Thoracic aorta (tissue), 2 donors: ENCODE data around the gene OR5F1. TPM values are rescaled to one million over a fixed set of nuclear protein-coding genes. Genes with fewer than 3 reads are reported as not detected.

Source experiments
- ATAC-seq: fragments of 150-250 bp; one replicate; pipeline ENCODE4 v1.8.0; 2017; ENCODE audit warnings: low read depth; ENCODE audit not compliant: insufficient number of reproducible peaks, low FRiP score
- DNase-seq: peaks from one replicate; pipeline ENCODE4 v3.0.0-alpha.2; 2020; ENCODE audit warnings: low spot score
- H3K27ac ChIP-seq, 2 donors: fragments of 200-600 bp; sonication (generic); 1 replicate in 1 of 2; 2 replicates in 1 of 2; pipeline ENCODE4 v1.5.1; 2016; ENCODE audit warnings: mild to moderate bottlenecking in 2 of 2, moderate library complexity in 2 of 2
- H3K27me3 ChIP-seq: fragments of 200-600 bp; sonication (generic); replicated peaks from 2 replicates; pipeline ENCODE4 v1.6.0; 2016; ENCODE audit warnings: mild to moderate bottlenecking; ENCODE audit not compliant: insufficient read depth
- H3K36me3 ChIP-seq: fragments of 200-600 bp; sonication (generic); one replicate; pipeline ENCODE4 v1.5.1; 2016
- H3K4me1 ChIP-seq, 2 donors: fragments of 200-600 bp; sonication (generic); 1 replicate in 1 of 2; 2 replicates in 1 of 2; pipeline versions ENCODE4 v1.5.1 to v1.6.0; 2016; ENCODE audit warnings: low read depth in 2 of 2, mild to moderate bottlenecking in 1 of 2; ENCODE audit not compliant: control insufficient read depth in 1 of 2
- H3K4me3 ChIP-seq: fragments of 200-600 bp; sonication (generic); 2 replicates; pipeline ENCODE4 v1.5.1; 2016; ENCODE audit warnings: mild to moderate bottlenecking
- H3K9me3 ChIP-seq: fragments of 200-600 bp; sonication (generic); 2 replicates; pipeline ENCODE4 v1.5.1; 2016
- CTCF ChIP-seq: fragments of 200-600 bp; sonication (generic); IDR thresholded peaks from one replicate; pipeline ENCODE4 v1.5.1; 2019; ENCODE audit warnings: antibody characterized with exemption
- total RNA-seq, 2 donors: library from RNA; depleted of rRNA; stranded (reverse); fragments of >200 nt; gene quantifications; one replicate each; pipeline versions ENCODE4 v1.1.0 to v1.2.3, GENCODE V29; 2016

The OR5F1 gene
- not detected for total RNA-seq

- H3K27me3 ChIP-seq: no peaks in the 10 kb centered on the region
- no peak within 1 kb of the TSS for H3K27ac ChIP-seq
- H3K9me3 ChIP-seq: no peaks in the 10 kb centered on the region
- no peaks in the 10 kb centered on the region for H3K36me3 ChIP-seq
- H3K4me3 ChIP-seq: no peak within 1 kb of the TSS
- DNase-seq (no peak), ATAC-seq (no peak)
- H3K4me1 ChIP-seq: no peaks in the 10 kb centered on the region
- no peak for TF ChIP-seq CTCF
These were observed at the start of gene OR5F1 for GRCh38 chr11:55994525-55994924. Gene OR5F1 (minus strand): TSS chr11:55994625. CDS start chr11:55994625, 0 bp downstream.

GRCh38 chr11:56027354-56027753 is 32.9 kb upstream of the OR5F1 start, which contains the start of gene OR5AS1:
Gene OR5AS1 (plus strand): TSS chr11:56027654. CDS start chr11:56030419, 2,765 bp downstream.
- ATAC-seq (no peak), DNase-seq (no peak)
- Histone ChIP-seq H3K27me3 (no peaks in the 10 kb centered on the region), H3K9me3 (no peaks in the 10 kb centered on the region), H3K27ac (no peak within 1 kb of the TSS), H3K4me3 (no peak within 1 kb of the TSS), H3K36me3 (no peaks in the 10 kb centered on the region), H3K4me1 (no peaks in the 10 kb centered on the region)
- TF ChIP-seq CTCF: no peak

GRCh38 chr11:56013805-56014204 is 19.4 kb upstream of the OR5F1 start:
- H3K27ac ChIP-seq: no peak overlapping the region
- TF ChIP-seq CTCF: no peak
- no peaks in the 10 kb centered on the region for H3K9me3 ChIP-seq
- no peaks in the 10 kb centered on the region for H3K27me3 ChIP-seq
- no peak for ATAC-seq
- H3K36me3 ChIP-seq: no peaks in the 10 kb centered on the region
- no peaks in the 10 kb centered on the region for H3K4me1 ChIP-seq
- no peak overlapping the region for H3K4me3 ChIP-seq
- no peak for DNase-seq

GRCh38 chr11:56010716-56011115 is 16.3 kb upstream of the OR5F1 start:
- ATAC-seq: no peak

GRCh38 chr11:55970935-55971334 is 23.5 kb downstream of the OR5F1 start:
- TF ChIP-seq CTCF: no peak
- DNase-seq: no peak
- Histone ChIP-seq H3K9me3 (no peaks in the 10 kb centered on the region), H3K4me3 (no peak overlapping the region), H3K36me3 (no peaks in the 10 kb centered on the region), H3K27me3 (no peaks in the 10 kb centered on the region), H3K4me1 (no peaks in the 10 kb centered on the region), H3K27ac (no peak overlapping the region)
- no peak for ATAC-seq

More at GRCh38 chr11:56010716-56011115, 16.3 kb upstream of the OR5F1 start:
- H3K4me1 ChIP-seq: no peaks in the 10 kb centered on the region
- no peaks in the 10 kb centered on the region for H3K36me3 ChIP-seq
- no peaks in the 10 kb centered on the region for H3K9me3 ChIP-seq
- H3K27ac ChIP-seq: no peak overlapping the region
- no peak for TF ChIP-seq CTCF
- no peaks in the 10 kb centered on the region for H3K27me3 ChIP-seq
- no peak overlapping the region for H3K4me3 ChIP-seq
- no peak for DNase-seq
